ENCODE measurements around the gene LIPC.

LIPC gene

GRCh38 chr15:58433597-58434333 is 2.0 kb downstream of the LIPC start:
- no peak for TF ChIP-seq ZNF565 (CRISPR knock-in tag; conservative IDR thresholded peaks at IDR 0.05; ENCODE audit: low read depth)
- no peak for TF ChIP-seq ZFP30 (CRISPR knock-in tag; IDR thresholded peaks at IDR 0.05)
- no peak for TF ChIP-seq OSR1 (CRISPR knock-in tag; IDR thresholded peaks at IDR 0.05)
- no peak for TF ChIP-seq CSRNP3 (CRISPR knock-in tag; IDR thresholded peaks at IDR 0.05)
- no peak for TF ChIP-seq BACH2 (CRISPR knock-in tag; IDR thresholded peaks at IDR 0.05; ENCODE audit: borderline replicate concordance)
- TF ChIP-seq GLIS3 (CRISPR knock-in tag; IDR thresholded peaks at IDR 0.05) = no peak
- no peak for TF ChIP-seq TSHZ2 (CRISPR knock-in tag; IDR thresholded peaks at IDR 0.05)
- no peak for TF ChIP-seq CSDC2 (CRISPR knock-in tag; IDR thresholded peaks at IDR 0.05)
- TF ChIP-seq ISL1 (CRISPR knock-in tag; IDR thresholded peaks at IDR 0.05) = no peak

GRCh38 chr15:58434334-58434875 is 2.6 kb downstream of the LIPC start:
- TF ChIP-seq ZNF8 (CRISPR knock-in tag; IDR thresholded peaks at IDR 0.05) (no peak), ZFP30 (CRISPR knock-in tag; IDR thresholded peaks at IDR 0.05) (no peak), CREB5 (CRISPR knock-in tag; IDR thresholded peaks at IDR 0.05; ENCODE audit: low read depth) (no peak), ZC3H10 (CRISPR knock-in tag; IDR thresholded peaks at IDR 0.05) (no peak), PATZ1 (CRISPR knock-in tag; IDR thresholded peaks at IDR 0.05; ENCODE audit: borderline replicate concordance) (no peak)
- ATAC-seq = no peak

More at GRCh38 chr15:58433597-58434333, 2.0 kb downstream of the LIPC start:
- ATAC-seq = no peak

- no peak for ATAC-seq
- TF ChIP-seq CREB5 (CRISPR knock-in tag; IDR thresholded peaks at IDR 0.05; ENCODE audit: low read depth) = no peak
- TF ChIP-seq TSHZ2 (CRISPR knock-in tag; IDR thresholded peaks at IDR 0.05) = no peak
- TF ChIP-seq ZNF70 (CRISPR knock-in tag; IDR thresholded peaks at IDR 0.05) = no peak
- no peak for TF ChIP-seq SNAI2 (CRISPR knock-in tag; IDR thresholded peaks at IDR 0.05)
- no peak for TF ChIP-seq PATZ1 (CRISPR knock-in tag; IDR thresholded peaks at IDR 0.05; ENCODE audit: borderline replicate concordance)
- TF ChIP-seq ZNF565 (CRISPR knock-in tag; conservative IDR thresholded peaks at IDR 0.05; ENCODE audit: low read depth) = no peak
Measured at GRCh38 chr15:58436552-58436951, 4.8 kb downstream of the LIPC start.

Data from SK-N-SH treated with all-trans-retinoic acid at 6 μM for 48 hours (cell line).